Upper lobe of right lung (tissue), 1 donor: ENCODE results near the gene TEF. TPM values are rescaled to one million over a fixed set of nuclear protein-coding genes. Genes with fewer than 3 reads are reported as not detected.

Source experiments
- ATAC-seq: fragments of 200-7000 bp; cut with Tn5 transposase; one replicate; pipeline ENCODE4 v1.9.1; 2020; ENCODE audit warnings: mild to moderate bottlenecking, moderate library complexity
- DNase-seq: peaks from one replicate; pipeline ENCODE4 v3.0.0-alpha.2; 2020
- H3K27ac ChIP-seq: fragments of 200-600 bp; one replicate; pipeline ENCODE4 v1.8.0; 2022
- H3K27me3 ChIP-seq: fragments of 200-600 bp; one replicate; pipeline ENCODE4 v1.8.0; 2022; ENCODE audit warnings: mild to moderate bottlenecking
- H3K36me3 ChIP-seq: fragments of 200-600 bp; one replicate; pipeline ENCODE4 v1.8.0; 2022
- H3K4me1 ChIP-seq: fragments of 200-600 bp; one replicate; pipeline ENCODE4 v1.8.0; 2022
- H3K4me3 ChIP-seq: fragments of 200-600 bp; one replicate; pipeline ENCODE4 v1.8.0; 2022; ENCODE audit warnings: mild to moderate bottlenecking
- H3K9me3 ChIP-seq: fragments of 200-600 bp; one replicate; pipeline ENCODE4 v1.8.0; 2022
- intact Hi-C: fragments of 100-400 bp; cut with DNase I; formaldehyde crosslinking; loops from one replicate; pipeline ENCODE4 v1.11.0; 2022
- total RNA-seq: library from RNA; stranded (reverse); fragmentation: NEBNext Ultra II Directional; extraction: Animal tissue kit (Norgen Biotek cat#: 25700); gene quantifications from one replicate; pipeline ENCODE4 v1.2.1, GENCODE V29; 2021
- TF ChIP-seq, protein P1 (sequence below): fragments of 200-600 bp; IDR thresholded peaks from one replicate; pipeline ENCODE4 v1.8.0; 2022; ENCODE audit warnings: antibody characterized with exemption
- donor health status: DM: no; HTN: yes; CAD: no; lungs with severe emphysema.

The TEF gene
- total RNA-seq, 1 donor from 2014 or later, result 45.6 TPM

DNA sequence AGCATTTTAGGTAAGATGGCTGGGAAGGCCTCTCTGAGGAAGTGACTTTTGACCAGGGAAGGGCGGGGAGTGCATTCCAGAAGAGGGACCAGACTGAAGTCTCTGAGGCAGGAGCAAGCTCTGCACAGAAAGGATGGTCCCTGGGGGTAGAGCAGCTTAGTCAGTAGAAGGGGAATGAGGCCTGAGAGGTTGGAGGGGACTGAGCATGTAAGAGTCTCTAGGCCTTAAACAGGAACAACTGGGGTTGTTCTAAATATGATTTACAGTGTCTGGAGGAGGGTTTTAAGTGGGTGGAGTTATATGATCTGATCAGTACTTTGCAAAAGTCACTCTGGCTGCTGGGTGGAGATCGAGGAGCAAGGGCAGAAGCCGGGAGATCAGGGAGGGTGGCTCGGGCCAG is 31.7 kb upstream of the TEF start:
- TF ChIP-seq, protein P1, sequence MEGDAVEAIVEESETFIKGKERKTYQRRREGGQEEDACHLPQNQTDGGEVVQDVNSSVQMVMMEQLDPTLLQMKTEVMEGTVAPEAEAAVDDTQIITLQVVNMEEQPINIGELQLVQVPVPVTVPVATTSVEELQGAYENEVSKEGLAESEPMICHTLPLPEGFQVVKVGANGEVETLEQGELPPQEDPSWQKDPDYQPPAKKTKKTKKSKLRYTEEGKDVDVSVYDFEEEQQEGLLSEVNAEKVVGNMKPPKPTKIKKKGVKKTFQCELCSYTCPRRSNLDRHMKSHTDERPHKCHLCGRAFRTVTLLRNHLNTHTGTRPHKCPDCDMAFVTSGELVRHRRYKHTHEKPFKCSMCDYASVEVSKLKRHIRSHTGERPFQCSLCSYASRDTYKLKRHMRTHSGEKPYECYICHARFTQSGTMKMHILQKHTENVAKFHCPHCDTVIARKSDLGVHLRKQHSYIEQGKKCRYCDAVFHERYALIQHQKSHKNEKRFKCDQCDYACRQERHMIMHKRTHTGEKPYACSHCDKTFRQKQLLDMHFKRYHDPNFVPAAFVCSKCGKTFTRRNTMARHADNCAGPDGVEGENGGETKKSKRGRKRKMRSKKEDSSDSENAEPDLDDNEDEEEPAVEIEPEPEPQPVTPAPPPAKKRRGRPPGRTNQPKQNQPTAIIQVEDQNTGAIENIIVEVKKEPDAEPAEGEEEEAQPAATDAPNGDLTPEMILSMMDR, result no peak
- no peaks in the 10 kb centered on the region for H3K4me1 ChIP-seq
- no peaks in the 10 kb centered on the region for H3K9me3 ChIP-seq
- no peak overlapping the region for H3K4me3 ChIP-seq
- no peak overlapping the region for H3K27ac ChIP-seq
- no peaks in the 10 kb centered on the region for H3K27me3 ChIP-seq
- peaks cover 93% of the 10 kb centered on the region for H3K36me3 ChIP-seq
- intact Hi-C loops, result no loop called here
- ATAC-seq (no peak), DNase-seq (no peak)

DNA sequence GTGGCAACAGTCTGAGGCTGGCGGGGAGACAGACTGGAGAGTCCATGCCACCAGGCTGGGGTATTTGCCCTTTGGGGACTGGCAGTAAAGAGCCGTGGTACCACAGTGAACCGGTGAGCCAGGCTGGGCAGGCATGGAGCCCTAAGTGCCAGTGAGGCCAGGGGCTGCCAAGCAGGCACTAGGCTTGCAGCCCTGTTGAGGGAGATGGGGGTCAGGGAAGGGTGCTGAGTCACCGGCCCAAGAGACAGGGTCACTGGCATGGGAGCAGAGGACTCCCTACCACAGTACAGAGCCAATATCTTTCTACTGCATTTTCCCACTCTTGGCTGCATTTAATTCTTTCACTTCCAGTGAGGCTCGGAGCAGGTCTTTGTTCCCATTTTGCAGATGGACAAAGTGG is 30.7 kb upstream of the TEF start:
- no peaks in the 10 kb centered on the region for H3K9me3 ChIP-seq
- DNase-seq (no peak), ATAC-seq (no peak)
- intact Hi-C loops, result no loop called here
- TF ChIP-seq, protein P1, result no peak
- no peaks in the 10 kb centered on the region for H3K4me1 ChIP-seq
- no peak overlapping the region for H3K27ac ChIP-seq
- H3K36me3 ChIP-seq, result peaks cover 93% of the 10 kb centered on the region
- no peaks in the 10 kb centered on the region for H3K27me3 ChIP-seq
- H3K4me3 ChIP-seq, result no peak overlapping the region

DNA sequence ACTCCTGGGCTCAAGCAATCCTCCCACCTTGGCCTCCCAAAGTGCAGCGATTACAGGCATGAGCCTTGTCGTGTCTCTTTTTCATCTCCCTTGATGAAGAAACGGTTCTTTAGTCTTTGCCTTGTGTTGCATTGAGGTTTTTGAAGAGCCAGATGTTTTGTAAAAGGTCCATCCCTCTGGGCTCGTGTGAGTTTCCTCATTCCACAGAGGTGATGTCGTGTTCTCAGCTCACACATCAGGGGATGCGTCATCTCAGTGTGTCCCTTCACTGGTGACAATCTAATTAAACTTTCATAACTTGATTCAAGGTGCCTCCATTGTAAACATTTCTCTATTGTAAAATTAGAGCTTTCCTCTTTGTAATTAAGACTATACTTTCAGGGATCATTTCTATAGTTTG is 29.7 kb upstream of the TEF start:
- H3K36me3 ChIP-seq, result peaks cover 93% of the 10 kb centered on the region
- no peak overlapping the region for H3K27ac ChIP-seq
- ATAC-seq, result no peak
- TF ChIP-seq, protein P1, result no peak
- no peak overlapping the region for H3K4me3 ChIP-seq
- H3K27me3 ChIP-seq, result no peaks in the 10 kb centered on the region
- intact Hi-C loops, result no loop called here
- no peaks in the 10 kb centered on the region for H3K4me1 ChIP-seq
- no peaks in the 10 kb centered on the region for H3K9me3 ChIP-seq
- no peak for DNase-seq

DNA sequence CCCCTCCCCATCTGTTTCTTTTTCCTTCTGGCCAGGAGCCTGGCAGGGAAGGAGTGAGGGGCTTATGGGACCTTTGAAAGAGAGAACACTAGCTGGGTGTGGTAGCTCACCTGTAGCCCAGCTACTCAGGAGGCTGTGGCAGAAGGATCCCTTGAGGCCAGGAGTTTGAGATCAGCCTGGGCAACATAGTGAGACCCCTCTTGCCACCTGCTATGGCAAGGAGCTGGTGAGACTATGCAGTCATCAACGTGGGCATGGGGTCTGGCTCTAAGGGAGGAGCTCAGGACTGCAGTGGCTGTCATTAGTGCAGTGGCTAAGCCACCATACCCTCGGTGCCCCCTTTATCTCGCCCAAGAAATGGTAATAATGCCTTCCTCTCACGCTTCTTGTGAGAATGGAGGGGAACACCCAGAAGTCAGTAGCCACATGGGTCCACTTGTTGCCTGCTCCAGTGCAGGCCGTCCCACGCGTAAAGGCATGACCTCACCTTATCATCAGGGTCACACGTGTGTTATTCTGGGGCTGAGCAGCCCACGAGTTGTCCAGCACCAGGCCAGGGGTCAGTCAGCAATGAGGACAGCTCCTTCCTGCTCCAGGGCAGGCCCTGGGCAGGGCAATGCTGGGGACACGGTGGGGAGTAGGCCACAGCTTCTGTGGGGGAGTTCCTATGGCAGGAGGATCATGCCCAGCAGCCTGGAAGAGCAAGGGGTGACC is 27.7 kb upstream of the TEF start:
- Histone ChIP-seq H3K36me3 (peaks cover 89% of the 10 kb centered on the region), H3K4me3 (no peak overlapping the region), H3K9me3 (no peaks in the 10 kb centered on the region), H3K27me3 (no peaks in the 10 kb centered on the region), H3K4me1 (no peaks in the 10 kb centered on the region), H3K27ac (no peak overlapping the region)
- ATAC-seq (no peak), DNase-seq (no peak)
- TF ChIP-seq, protein P1, result no peak
- intact Hi-C loops, result no loop called here

DNA sequence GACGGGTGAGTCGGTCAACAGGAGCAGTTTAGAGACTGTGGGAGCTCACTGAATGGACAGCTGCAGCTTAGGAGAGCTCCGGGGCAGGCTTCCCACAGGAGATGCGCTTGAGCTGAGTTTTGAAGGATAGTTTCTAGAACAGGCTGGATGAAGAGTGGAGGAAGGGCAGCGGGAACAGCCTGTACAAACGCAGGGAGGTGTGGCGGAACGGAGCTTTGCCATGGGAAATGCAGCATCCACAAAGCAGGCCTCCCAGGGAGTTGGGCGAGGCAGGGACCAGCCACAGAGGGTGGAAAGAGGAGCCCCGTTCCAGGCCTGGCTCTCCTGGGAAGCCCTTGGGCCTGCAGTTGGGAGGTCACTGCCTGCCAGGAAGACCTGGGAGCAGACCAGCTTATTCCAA is 26.8 kb upstream of the TEF start:
- H3K27me3 ChIP-seq, result no peaks in the 10 kb centered on the region
- H3K4me3 ChIP-seq, result no peak overlapping the region
- H3K36me3 ChIP-seq, result peaks cover 79% of the 10 kb centered on the region
- no peak for ATAC-seq
- intact Hi-C loops, result no loop called here
- H3K27ac ChIP-seq, result no peak overlapping the region
- no peak for DNase-seq
- TF ChIP-seq, protein P1, result no peak
- no peaks in the 10 kb centered on the region for H3K9me3 ChIP-seq
- no peaks in the 10 kb centered on the region for H3K4me1 ChIP-seq

DNA sequence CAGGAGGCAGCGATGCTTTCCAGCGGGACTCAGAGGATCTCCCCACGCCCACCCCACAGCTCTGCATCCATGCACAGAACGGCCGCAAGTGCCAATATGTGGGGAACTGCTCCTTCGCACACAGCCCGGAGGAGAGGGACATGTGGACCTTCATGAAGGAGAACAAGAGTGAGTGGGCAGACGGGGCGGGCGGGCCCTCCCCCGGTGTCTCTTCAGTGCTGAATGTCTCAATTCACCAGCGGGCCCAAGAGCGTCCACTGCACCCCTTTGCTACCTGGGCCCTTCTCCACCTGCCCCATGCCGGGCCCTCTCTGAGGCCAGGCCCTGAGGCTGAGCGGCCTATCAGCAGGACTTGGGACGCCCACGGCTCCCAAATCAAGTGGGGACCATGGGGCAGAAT is 25.8 kb upstream of the TEF start:
- H3K27ac ChIP-seq, result no peak overlapping the region
- H3K4me3 ChIP-seq, result no peak overlapping the region
- DNase-seq (no peak), ATAC-seq (no peak)
- no peaks in the 10 kb centered on the region for H3K27me3 ChIP-seq
- H3K4me1 ChIP-seq, result no peaks in the 10 kb centered on the region
- peaks cover 76% of the 10 kb centered on the region for H3K36me3 ChIP-seq
- intact Hi-C loops, result no loop called here
- TF ChIP-seq, protein P1, result no peak
- no peaks in the 10 kb centered on the region for H3K9me3 ChIP-seq
